GM23338 (cell line): Measurements from ENCODE around the gene AHNAK. TPM values are rescaled to one million over a fixed set of nuclear protein-coding genes. Genes with fewer than 3 reads are reported as not detected.

Experiments
- ATAC-seq: fragments of 200-7000 bp; cut with Tn5 transposase; 3 replicates; pipeline ENCODE4 v1.9.1; 2020
- DNase-seq: peaks from one replicate; pipeline ENCODE4 v3.0.0-alpha.2; 2015; ENCODE audit warnings: low spot score
- H2AFZ ChIP-seq: fragments of 200-600 bp; sonication (generic); 2 replicates; pipeline ENCODE4 v1.8.0; 2016; ENCODE audit warnings: antibody characterized with exemption, mild to moderate bottlenecking, moderate library complexity
- H3F3A ChIP-seq: fragments of 200-600 bp; sonication (generic); replicated peaks from 2 replicates; pipeline ENCODE4 v1.8.0; 2017; ENCODE audit warnings: antibody characterized with exemption, mixed run types, low read depth
- H3K27ac ChIP-seq: fragments of 200-600 bp; sonication (generic); 2 replicates; pipeline ENCODE4 v1.6.1; 2016; ENCODE audit warnings: low read depth
- H3K27me3 ChIP-seq: fragments of 200-600 bp; sonication (generic); 2 replicates; pipeline ENCODE4 v1.8.0; 2016; ENCODE audit warnings: mild to moderate bottlenecking, mixed run types, moderate library complexity; ENCODE audit not compliant: insufficient read depth
- H3K36me3 ChIP-seq: fragments of 200-600 bp; sonication (generic); 2 replicates; pipeline ENCODE4 v1.8.0; 2016; ENCODE audit warnings: mild to moderate bottlenecking; ENCODE audit not compliant: insufficient read depth
- H3K4me1 ChIP-seq: fragments of 200-600 bp; sonication (generic); 2 replicates; pipeline ENCODE4 v1.8.0; 2016; ENCODE audit warnings: mild to moderate bottlenecking, moderate library complexity; ENCODE audit not compliant: insufficient read depth
- H3K4me2 ChIP-seq: fragments of 200-600 bp; sonication (generic); 2 replicates; pipeline ENCODE4 v1.7.1; 2017; ENCODE audit warnings: mixed run types
- H3K4me3 ChIP-seq: fragments of 200-600 bp; sonication (generic); 2 replicates; pipeline ENCODE4 v1.6.1; 2016; ENCODE audit warnings: mixed run types
- H3K79me2 ChIP-seq: fragments of 200-600 bp; sonication (generic); replicated peaks from 2 replicates; pipeline ENCODE4 v1.8.0; 2017; ENCODE audit warnings: mild to moderate bottlenecking; ENCODE audit not compliant: insufficient read depth
- H3K9me2 ChIP-seq: fragments of 200-600 bp; sonication (generic); 2 replicates; pipeline ENCODE4 v1.8.0; 2017; ENCODE audit not compliant: insufficient read depth
- H4K20me1 ChIP-seq: fragments of 200-600 bp; sonication (generic); replicated peaks from 2 replicates; pipeline ENCODE4 v1.8.0; 2017; ENCODE audit warnings: mild to moderate bottlenecking; ENCODE audit not compliant: insufficient read depth
- H3K27ac Mint-ChIP-seq: 2 replicates; pipeline ENCODE4 v1.8.0; 2020; ENCODE audit warnings: inconsistent platforms, mild to moderate bottlenecking, moderate library complexity, mixed read lengths
- H3K27me3 Mint-ChIP-seq: 3 replicates; pipeline ENCODE4 v1.8.0; 2022; ENCODE audit warnings: low read depth, mild to moderate bottlenecking, moderate library complexity, mixed read lengths, inconsistent platforms; ENCODE audit not compliant: insufficient read depth, poor library complexity
- H3K36me3 Mint-ChIP-seq: 3 replicates; pipeline ENCODE4 v1.8.0; 2021; ENCODE audit warnings: low read depth, mild to moderate bottlenecking, inconsistent platforms, moderate library complexity, mixed read lengths
- H3K4me1 Mint-ChIP-seq: 3 replicates; pipeline ENCODE4 v1.8.0; 2020; ENCODE audit warnings: mild to moderate bottlenecking, inconsistent platforms, mixed read lengths
- H3K4me3 Mint-ChIP-seq: 3 replicates; pipeline ENCODE4 v1.8.0; 2021; ENCODE audit warnings: moderate library complexity, mild to moderate bottlenecking, inconsistent platforms, mixed read lengths
- H3K9me3 Mint-ChIP-seq: 3 replicates; pipeline ENCODE4 v1.8.0; 2020; ENCODE audit warnings: moderate library complexity, mild to moderate bottlenecking, inconsistent platforms, mixed read lengths
- CREB1 ChIP-seq: fragments of 250-450 bp; sonication (Bioruptor Pico); IDR thresholded peaks from 2 replicates; pipeline ENCODE4 v1.5.0; 2020; ENCODE audit warnings: low read depth, mild to moderate bottlenecking, moderate library complexity
- CTCF ChIP-seq, 2 experiments: fragments of 200-600 bp in 1 of 2; sonication (generic) in 1 of 2; conservative IDR thresholded peaks; 2 replicates each; pipeline versions ENCODE4 v1.5.1 to v1.6.1; 2016 to 2017; ENCODE audit warnings: antibody characterized with exemption in 2 of 2, low read depth in 2 of 2, mild to moderate bottlenecking in 2 of 2, moderate library complexity in 1 of 2
- EZH2 ChIP-seq: fragments of 200-600 bp; sonication (generic); IDR thresholded peaks from one replicate; pipeline ENCODE4 v1.8.0; 2017; ENCODE audit warnings: antibody characterized with exemption, mild to moderate bottlenecking, low read depth; ENCODE audit not compliant: unreplicated experiment
- NANOG ChIP-seq: IDR thresholded peaks from 2 replicates; pipeline ENCODE4 v1.6.1; 2016; ENCODE audit warnings: antibody characterized with exemption, borderline replicate concordance
- POLR2AphosphoS5 ChIP-seq: IDR thresholded peaks from 2 replicates; pipeline ENCODE4 v1.6.1; 2016; ENCODE audit warnings: antibody characterized with exemption, low read depth
- STAT1 ChIP-seq: IDR thresholded peaks from one replicate; pipeline ENCODE4 v1.6.1; 2016; ENCODE audit warnings: antibody characterized with exemption; ENCODE audit not compliant: unreplicated experiment
- ZNF331 ChIP-seq: fragments of 250-450 bp; sonication (Bioruptor Pico); IDR thresholded peaks from 2 replicates; pipeline ENCODE4 v1.5.0; 2020; ENCODE audit warnings: low read depth, mild to moderate bottlenecking, moderate library complexity
- ZNF462 ChIP-seq: fragments of 250-450 bp; sonication (Bioruptor Pico); IDR thresholded peaks from 2 replicates; pipeline ENCODE4 v1.5.0; 2020; ENCODE audit warnings: mild to moderate bottlenecking, moderate library complexity
- polyA plus RNA-seq: library from polyadenylated mRNA; unstranded; fragments of >200 nt; fragmentation: Nextera tagmentation; extraction: Ambion mirVana; gene quantifications from 2 replicates; pipeline ENCODE4 v1.2.1, GENCODE V29; 2016
- total RNA-seq: library from RNA; depleted of rRNA; stranded (reverse); fragments of >200 nt; shearing (Covaris generic); gene quantifications from 2 replicates; pipeline ENCODE4 v1.2.3, GENCODE V29; 2014

Gene AHNAK
- total and polyA plus RNA-seq, 2 experiments from 2014 or later = 0.91 to 2.1 TPM

- no peak for TF ChIP-seq ZNF462 (CRISPR knock-in tag)
- no peak for TF ChIP-seq EZH2
- no peak for TF ChIP-seq NANOG
These were observed 78.0 kb downstream of the AHNAK start (continued) for GRCh38 chr11:62468577-62468976.

- Mint-ChIP-seq H3K9me3 (no peaks in the 10 kb centered on the region), H3K4me3 (no peak overlapping the region), H3K4me1 (no peaks in the 10 kb centered on the region), H3K27me3 (peaks cover 7% of the 10 kb centered on the region), H3K36me3 (no peaks in the 10 kb centered on the region), H3K27ac (no peak overlapping the region)
- ATAC-seq (no peak), DNase-seq (no peak)
- H3K79me2 ChIP-seq = no peaks in the 10 kb centered on the region
- H4K20me1 ChIP-seq = no peaks in the 10 kb centered on the region
- H3K4me1 ChIP-seq = no peaks in the 10 kb centered on the region
- no peaks in the 10 kb centered on the region for H3K9me2 ChIP-seq
- no peak overlapping the region for H3K27ac ChIP-seq
- H3K36me3 ChIP-seq = no peaks in the 10 kb centered on the region
- H3K4me2 ChIP-seq = no peak overlapping the region
- no peak overlapping the region for H2AFZ ChIP-seq
- no peaks in the 10 kb centered on the region for H3F3A ChIP-seq
- no peaks in the 10 kb centered on the region for H3K27me3 ChIP-seq
- no peak overlapping the region for H3K4me3 ChIP-seq
- TF ChIP-seq CREB1 (CRISPR knock-in tag) = no peak
- TF ChIP-seq POLR2AphosphoS5 = no peak
- TF ChIP-seq CTCF (conservative IDR thresholded peaks at IDR 0.05; ENCODE audit: low read depth in 2 of 2) = no peak
- no peak for TF ChIP-seq EZH2
- no peak for TF ChIP-seq ZNF462 (CRISPR knock-in tag)
- no peak for TF ChIP-seq NANOG
- TF ChIP-seq ZNF331 = no peak
- no peak for TF ChIP-seq STAT1
These were observed 80.2 kb downstream of the AHNAK start for GRCh38 chr11:62466444-62466843.
